Type B pancreatic cell (in vitro differentiated cells): ENCODE measurements around the gene CORO1C. TPM values are rescaled to one million over a fixed set of nuclear protein-coding genes. Genes with fewer than 3 reads are reported as not detected.

ENCODE experiments used
- DNase-seq: peaks from one replicate; pipeline ENCODE4 v3.0.0; 2021; ENCODE audit warnings: mixed read lengths; ENCODE audit not compliant: unreplicated experiment; ENCODE audit errors: extremely low spot score
- H3K27ac Mint-ChIP-seq: 2 replicates; pipeline ENCODE4 v1.8.0; 2021; ENCODE audit warnings: mild to moderate bottlenecking, mixed read lengths
- H3K27me3 Mint-ChIP-seq: 2 replicates; pipeline ENCODE4 v1.8.0; 2021; ENCODE audit warnings: mixed read lengths
- H3K36me3 Mint-ChIP-seq: 2 replicates; pipeline ENCODE4 v1.8.0; 2021; ENCODE audit warnings: mixed read lengths
- H3K4me1 Mint-ChIP-seq: one replicate; pipeline ENCODE4 v1.8.0; 2021; ENCODE audit warnings: mixed read lengths; ENCODE audit not compliant: unreplicated experiment
- H3K4me3 Mint-ChIP-seq: 2 replicates; pipeline ENCODE4 v1.8.0; 2021; ENCODE audit warnings: mild to moderate bottlenecking, mixed read lengths
- H3K9me3 Mint-ChIP-seq: 2 replicates; pipeline ENCODE4 v1.8.0; 2021; ENCODE audit warnings: mixed read lengths
- total RNA-seq: library from RNA; stranded (reverse); gene quantifications from 2 replicates; pipeline ENCODE4 v1.2.1, GENCODE V29; 2021; ENCODE audit warnings: low replicate concordance
- TF ChIP-seq, protein P1 (sequence below): fragments of 200-600 bp; sonication (generic); conservative IDR thresholded peaks from 2 replicates; pipeline ENCODE4 v1.5.0; 2021; ENCODE audit warnings: antibody characterized with exemption, mild to moderate bottlenecking

Gene CORO1C
- total RNA-seq, 1 donor from 2014 or later, result 103 TPM

GRCh38 chr12:108607981-108608600, 123.2 kb downstream of the CORO1C start:
- Mint-ChIP-seq H3K27ac (no peak overlapping the region), H3K4me3 (no peak overlapping the region), H3K27me3 (peaks cover 13% of the 10 kb centered on the region), H3K36me3 (no peaks in the 10 kb centered on the region), H3K4me1 (peaks cover 16% of the 10 kb centered on the region), H3K9me3 (no peaks in the 10 kb centered on the region)
- no peak for DNase-seq
- TF ChIP-seq, protein P1, sequence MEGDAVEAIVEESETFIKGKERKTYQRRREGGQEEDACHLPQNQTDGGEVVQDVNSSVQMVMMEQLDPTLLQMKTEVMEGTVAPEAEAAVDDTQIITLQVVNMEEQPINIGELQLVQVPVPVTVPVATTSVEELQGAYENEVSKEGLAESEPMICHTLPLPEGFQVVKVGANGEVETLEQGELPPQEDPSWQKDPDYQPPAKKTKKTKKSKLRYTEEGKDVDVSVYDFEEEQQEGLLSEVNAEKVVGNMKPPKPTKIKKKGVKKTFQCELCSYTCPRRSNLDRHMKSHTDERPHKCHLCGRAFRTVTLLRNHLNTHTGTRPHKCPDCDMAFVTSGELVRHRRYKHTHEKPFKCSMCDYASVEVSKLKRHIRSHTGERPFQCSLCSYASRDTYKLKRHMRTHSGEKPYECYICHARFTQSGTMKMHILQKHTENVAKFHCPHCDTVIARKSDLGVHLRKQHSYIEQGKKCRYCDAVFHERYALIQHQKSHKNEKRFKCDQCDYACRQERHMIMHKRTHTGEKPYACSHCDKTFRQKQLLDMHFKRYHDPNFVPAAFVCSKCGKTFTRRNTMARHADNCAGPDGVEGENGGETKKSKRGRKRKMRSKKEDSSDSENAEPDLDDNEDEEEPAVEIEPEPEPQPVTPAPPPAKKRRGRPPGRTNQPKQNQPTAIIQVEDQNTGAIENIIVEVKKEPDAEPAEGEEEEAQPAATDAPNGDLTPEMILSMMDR, result no peak

DNA sequence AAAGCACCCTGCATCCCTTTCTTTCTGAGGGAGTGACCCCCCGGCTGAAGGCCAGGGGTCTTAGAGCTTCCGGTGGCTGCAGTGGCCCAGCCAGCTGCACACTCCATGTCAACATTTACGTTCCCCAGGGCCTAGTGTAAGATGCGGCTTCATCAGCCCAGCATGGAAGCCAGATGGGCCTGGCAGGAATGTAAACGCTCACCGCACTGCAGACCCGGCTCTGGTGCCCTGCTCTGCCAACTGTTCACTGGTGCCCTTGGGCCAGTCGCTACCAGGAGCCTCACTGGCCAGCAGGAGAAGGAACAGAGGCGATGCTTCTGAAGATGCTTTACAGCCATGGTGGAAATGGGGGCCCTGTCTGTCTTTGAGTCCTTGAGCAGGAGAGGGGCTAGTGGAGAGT, 124.8 kb downstream of the CORO1C start:
- H3K27me3 Mint-ChIP-seq, result peaks cover 10% of the 10 kb centered on the region
- peaks cover 15% of the 10 kb centered on the region for H3K4me1 Mint-ChIP-seq
- no peak overlapping the region for H3K4me3 Mint-ChIP-seq
- no peaks in the 10 kb centered on the region for H3K9me3 Mint-ChIP-seq
- TF ChIP-seq, protein P1, result no peak
- no peak for DNase-seq
- no peak overlapping the region for H3K27ac Mint-ChIP-seq
- H3K36me3 Mint-ChIP-seq, result no peaks in the 10 kb centered on the region

GRCh38 chr12:108605690-108606406, 125.5 kb downstream of the CORO1C start:
- Mint-ChIP-seq H3K4me3 (no peak overlapping the region), H3K27ac (peak overlapping the region; percentile 31)

GRCh38 chr12:108605000-108605689, 126.2 kb downstream of the CORO1C start:
- H3K4me1 Mint-ChIP-seq, result peaks cover 15% of the 10 kb centered on the region
- no peaks in the 10 kb centered on the region for H3K36me3 Mint-ChIP-seq
- peaks cover 7% of the 10 kb centered on the region for H3K27me3 Mint-ChIP-seq
- no peaks in the 10 kb centered on the region for H3K9me3 Mint-ChIP-seq
- TF ChIP-seq, protein P1, result no peak
- H3K27ac Mint-ChIP-seq, result peak overlapping the region; percentile 31
- H3K4me3 Mint-ChIP-seq, result no peak overlapping the region
- DNase-seq, result no peak

More at GRCh38 chr12:108605690-108606406, 125.5 kb downstream of the CORO1C start:
- Mint-ChIP-seq H3K27me3 (peaks cover 9% of the 10 kb centered on the region), H3K36me3 (no peaks in the 10 kb centered on the region), H3K4me1 (peaks cover 15% of the 10 kb centered on the region), H3K9me3 (no peaks in the 10 kb centered on the region)
- TF ChIP-seq, protein P1, result no peak
- DNase-seq, result no peak

- Mint-ChIP-seq H3K27me3 (peaks cover 7% of the 10 kb centered on the region), H3K27ac (no peak overlapping the region), H3K36me3 (no peaks in the 10 kb centered on the region), H3K9me3 (no peaks in the 10 kb centered on the region), H3K4me3 (peak overlapping the region; percentile 11), H3K4me1 (peaks cover 15% of the 10 kb centered on the region)
- TF ChIP-seq, protein P1, result no peak
- no peak for DNase-seq
Measured at GRCh38 chr12:108604208-108604941, 126.9 kb downstream of the CORO1C start.
